CD4-positive, alpha-beta T cell (primary cell): Measurements from ENCODE around the gene SUCLG2. TPM values are rescaled to one million over a fixed set of nuclear protein-coding genes. Genes with fewer than 3 reads are reported as not detected.

Source experiments
- ATAC-seq: fragments of 200-7000 bp; cut with Tn5 transposase; one replicate; pipeline ENCODE4 v1.10.0; 2022; ENCODE audit warnings: mild to moderate bottlenecking; ENCODE audit not compliant: poor library complexity
- CTCF ChIA-PET: fragments of 350-600 bp; sonication (Branson Sonifier 250); formaldehyde crosslinking; loops from one replicate; lab custom pipeline; 2021; ENCODE audit warnings: antibody characterized with exemption, inconsistent platforms; lab: Charles Lee
- POLR2A ChIA-PET: fragments of 350-600 bp; sonication (Branson Sonifier 250); formaldehyde crosslinking; loops from one replicate; lab custom pipeline; 2021; ENCODE audit warnings: antibody characterized with exemption, inconsistent platforms; lab: Charles Lee
- DNase-seq, 14 experiments: peaks; one replicate each; pipeline ENCODE4 v3.0.0-alpha.2; 2013 to 2020; ENCODE audit warnings: mixed read lengths in 2 of 14
- H3K27ac ChIP-seq, 2 donors: one replicate each; pipeline versions ENCODE4 v1.5.1 to v1.7.0; 2013; ENCODE audit warnings: low read length in 2 of 2, low read depth in 1 of 2, mild to moderate bottlenecking in 1 of 2
- H3K27me3 ChIP-seq, 2 experiments: 1 replicate in 1 of 2; 2 replicates in 1 of 2; pipeline versions ENCODE4 v1.6.1 to v1.7.0; 2013; ENCODE audit warnings: low read length in 2 of 2, control low read depth in 1 of 2, mild to moderate bottlenecking in 1 of 2, moderate library complexity in 1 of 2; ENCODE audit not compliant: insufficient read depth in 2 of 2, control insufficient read depth in 1 of 2
- H3K36me3 ChIP-seq: one replicate; pipeline ENCODE4 v1.6.1; 2013; ENCODE audit warnings: low read length, control low read depth; ENCODE audit not compliant: insufficient read depth
- H3K4me1 ChIP-seq: one replicate; pipeline ENCODE4 v1.6.1; 2013; ENCODE audit warnings: low read length, control low read depth; ENCODE audit not compliant: insufficient read depth
- H3K4me3 ChIP-seq: one replicate; pipeline ENCODE4 v1.5.1; 2013; ENCODE audit warnings: mild to moderate bottlenecking, low read length, moderate library complexity
- H3K9me3 ChIP-seq, 2 experiments: 1 replicate in 1 of 2; 2 replicates in 1 of 2; pipeline versions ENCODE4 v1.6.1 to v1.7.0; 2013; ENCODE audit warnings: low read length in 2 of 2, mild to moderate bottlenecking in 2 of 2, control low read depth in 1 of 2, moderate library complexity in 1 of 2; ENCODE audit not compliant: control insufficient read depth in 1 of 2, insufficient read depth in 1 of 2
- H3K27ac Mint-ChIP-seq: one replicate; pipeline ENCODE4 v1.8.0; 2020; ENCODE audit warnings: mixed read lengths
- H3K27me3 Mint-ChIP-seq: one replicate; pipeline ENCODE4 v1.8.0; 2021; ENCODE audit warnings: mixed read lengths
- H3K36me3 Mint-ChIP-seq: one replicate; pipeline ENCODE4 v1.8.0; 2021; ENCODE audit warnings: low read depth, mixed read lengths
- H3K4me1 Mint-ChIP-seq: one replicate; pipeline ENCODE4 v1.8.0; 2021; ENCODE audit warnings: low read depth, mixed read lengths
- H3K4me3 Mint-ChIP-seq: one replicate; pipeline ENCODE4 v1.8.0; 2020; ENCODE audit warnings: mild to moderate bottlenecking, mixed read lengths
- H3K9me3 Mint-ChIP-seq: one replicate; pipeline ENCODE4 v1.8.0; 2020; ENCODE audit warnings: mixed read lengths
- intact Hi-C, 2 experiments: fragments of 100-400 bp; cut with DNase I in 1 of 2; cut with micrococcal nuclease in 1 of 2; formaldehyde crosslinking; loops; one replicate each; pipeline versions ENCODE4 v1.15.1 to v1.9.0; 2023 to 2025; cut with DNase I, micrococcal nuclease
- total RNA-seq, 174 experiments: library from RNA in 2 of 174; stranded (reverse) in 2 of 174; gene quantifications; one replicate each; pipeline ENCODE4 v1.2.3 and lab custom pipeline; 2021 to 2026
- TF ChIP-seq, protein P1 (sequence below): fragments of 200-600 bp; IDR thresholded peaks from one replicate; pipeline ENCODE4 v1.8.0; 2022; ENCODE audit warnings: antibody characterized with exemption, mild to moderate bottlenecking

The SUCLG2 gene
- total RNA-seq, 2 experiments from 2014 or later: 51.7 to 52.4 TPM

DNA sequence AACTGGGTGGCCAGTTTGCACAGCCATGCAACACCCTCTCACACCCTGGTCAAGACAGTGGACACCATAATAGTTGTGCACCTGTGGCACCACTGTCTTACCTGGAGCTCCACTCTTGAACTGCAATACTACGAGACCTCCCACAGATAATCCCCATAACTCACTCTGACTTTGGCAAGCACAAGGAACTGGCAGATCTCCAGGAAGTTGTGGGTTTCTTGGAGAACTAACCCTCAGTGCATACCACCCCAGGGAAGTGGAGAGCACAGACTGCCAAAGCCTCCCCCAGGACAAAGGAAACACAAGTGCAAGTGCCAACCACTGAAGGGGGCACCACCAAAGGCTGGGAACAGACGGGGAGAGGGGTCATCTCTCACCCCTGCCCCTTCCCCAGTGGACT, 318.6 kb downstream of the SUCLG2 start:
- Mint-ChIP-seq H3K27ac (no peak overlapping the region), H3K36me3 (peaks cover 18% of the 10 kb centered on the region), H3K4me1 (no peaks in the 10 kb centered on the region), H3K9me3 (peaks cover 29% of the 10 kb centered on the region), H3K4me3 (no peak overlapping the region), H3K27me3 (no peaks in the 10 kb centered on the region)
- ATAC-seq: no peak
- H3K27me3 ChIP-seq: no peaks in the 10 kb centered on the region
- intact Hi-C loops: no loop called here
- ChIA-PET POLR2A (no interaction called here), CTCF (no interaction called here)
- H3K4me3 ChIP-seq: no peak overlapping the region
- no peak overlapping the region for H3K27ac ChIP-seq
- TF ChIP-seq, protein P1, sequence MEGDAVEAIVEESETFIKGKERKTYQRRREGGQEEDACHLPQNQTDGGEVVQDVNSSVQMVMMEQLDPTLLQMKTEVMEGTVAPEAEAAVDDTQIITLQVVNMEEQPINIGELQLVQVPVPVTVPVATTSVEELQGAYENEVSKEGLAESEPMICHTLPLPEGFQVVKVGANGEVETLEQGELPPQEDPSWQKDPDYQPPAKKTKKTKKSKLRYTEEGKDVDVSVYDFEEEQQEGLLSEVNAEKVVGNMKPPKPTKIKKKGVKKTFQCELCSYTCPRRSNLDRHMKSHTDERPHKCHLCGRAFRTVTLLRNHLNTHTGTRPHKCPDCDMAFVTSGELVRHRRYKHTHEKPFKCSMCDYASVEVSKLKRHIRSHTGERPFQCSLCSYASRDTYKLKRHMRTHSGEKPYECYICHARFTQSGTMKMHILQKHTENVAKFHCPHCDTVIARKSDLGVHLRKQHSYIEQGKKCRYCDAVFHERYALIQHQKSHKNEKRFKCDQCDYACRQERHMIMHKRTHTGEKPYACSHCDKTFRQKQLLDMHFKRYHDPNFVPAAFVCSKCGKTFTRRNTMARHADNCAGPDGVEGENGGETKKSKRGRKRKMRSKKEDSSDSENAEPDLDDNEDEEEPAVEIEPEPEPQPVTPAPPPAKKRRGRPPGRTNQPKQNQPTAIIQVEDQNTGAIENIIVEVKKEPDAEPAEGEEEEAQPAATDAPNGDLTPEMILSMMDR: no peak
- DNase-seq: no peak
- no peaks in the 10 kb centered on the region for H3K4me1 ChIP-seq
- no peaks in the 10 kb centered on the region for H3K36me3 ChIP-seq
- H3K9me3 ChIP-seq: peaks cover 3 to 19% of the 10 kb centered on the region in 2 experiments

DNA sequence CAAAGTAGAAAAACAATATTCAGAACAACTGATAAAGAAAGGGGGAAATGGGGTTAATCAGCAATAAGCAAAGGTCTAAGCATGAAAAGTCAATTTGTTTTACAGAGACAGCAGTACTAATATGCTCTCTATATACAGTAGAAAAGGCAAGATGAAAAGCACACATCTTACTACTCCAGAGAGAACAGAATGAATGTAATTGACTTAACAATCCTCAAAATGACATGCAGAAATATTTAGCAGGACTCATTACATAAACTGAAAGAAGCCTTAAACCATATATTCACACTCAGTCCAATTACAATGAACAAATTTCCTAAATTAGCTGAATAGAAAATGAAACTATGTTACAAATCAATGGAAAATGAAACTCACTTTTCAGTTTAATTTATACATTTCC, 319.8 kb downstream of the SUCLG2 start:
- H3K27ac ChIP-seq: no peak overlapping the region
- H3K4me3 Mint-ChIP-seq: no peak overlapping the region
- CTCF ChIA-PET: no interaction called here
- no peaks in the 10 kb centered on the region for H3K4me1 Mint-ChIP-seq
- POLR2A ChIA-PET: no interaction called here
- peaks cover 18% of the 10 kb centered on the region for H3K9me3 Mint-ChIP-seq
- no peaks in the 10 kb centered on the region for H3K27me3 Mint-ChIP-seq
- peaks cover 16% of the 10 kb centered on the region for H3K36me3 Mint-ChIP-seq
- intact Hi-C loops: no loop called here
- ATAC-seq (no peak), DNase-seq (no peak)
- H3K9me3 ChIP-seq: peaks cover 3 to 11% of the 10 kb centered on the region in 2 experiments
- no peak overlapping the region for H3K27ac Mint-ChIP-seq
- TF ChIP-seq, protein P1: no peak
- H3K27me3 ChIP-seq: no peaks in the 10 kb centered on the region
- no peak overlapping the region for H3K4me3 ChIP-seq
- H3K36me3 ChIP-seq: no peaks in the 10 kb centered on the region
- H3K4me1 ChIP-seq: no peaks in the 10 kb centered on the region

DNA sequence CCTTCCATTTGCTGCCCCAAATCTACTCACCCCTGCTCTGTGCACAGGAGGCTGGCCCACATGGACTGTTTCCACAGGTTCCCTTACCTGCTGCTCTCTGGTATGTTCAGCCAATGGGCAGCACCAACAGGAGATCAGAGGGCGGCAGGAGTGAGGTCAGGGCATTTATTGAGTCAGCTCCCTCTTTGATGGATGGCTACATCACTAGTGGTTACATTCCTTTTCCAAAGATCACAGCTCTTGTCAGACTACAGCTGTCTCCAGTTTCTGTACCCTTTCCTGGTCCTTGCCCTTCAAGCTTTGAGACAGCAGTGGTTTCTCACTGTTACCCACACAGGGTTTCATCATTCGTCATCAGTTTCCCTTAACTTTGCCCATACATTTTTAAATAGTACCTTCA, 325.1 kb downstream of the SUCLG2 start:
- Mint-ChIP-seq H3K4me3 (no peak overlapping the region), H3K4me1 (no peaks in the 10 kb centered on the region), H3K27ac (no peak overlapping the region), H3K9me3 (peaks cover under 1% of the 10 kb centered on the region), H3K36me3 (no peaks in the 10 kb centered on the region), H3K27me3 (no peaks in the 10 kb centered on the region)
- Histone ChIP-seq H3K36me3 (no peaks in the 10 kb centered on the region), H3K4me1 (no peaks in the 10 kb centered on the region), H3K4me3 (no peak overlapping the region), H3K27ac (no peak overlapping the region), H3K27me3 (no peaks in the 10 kb centered on the region), H3K9me3 (no peaks in the 10 kb centered on the region)
- POLR2A ChIA-PET: no interaction called here
- CTCF ChIA-PET: no interaction called here
- TF ChIP-seq, protein P1: no peak
- intact Hi-C loops: no loop called here
- ATAC-seq (no peak), DNase-seq (no peak)
